Epithelial cell of esophagus (primary cell): ENCODE measurements around the gene MRPS18C.
"Not testable (repeated sequence)": the region's sequence is repeated elsewhere in the genome, so short reads cannot be mapped to it uniquely, and the experiment has no call there.

Experiments
- DNase-seq: peaks from one replicate; pipeline ENCODE4 v3.0.0; 2010; ENCODE audit warnings: low read depth
- H3K4me3 ChIP-seq: 2 replicates; pipeline ENCODE4 v1.5.1; 2011; ENCODE audit warnings: mild to moderate bottlenecking, low read length, control low read depth
- CTCF ChIP-seq: IDR thresholded peaks from 2 replicates; pipeline ENCODE4 v1.5.1; 2011; ENCODE audit warnings: low read depth, mild to moderate bottlenecking, low read length, control low read depth, inconsistent platforms; ENCODE audit not compliant: insufficient read depth; ENCODE audit errors: missing control alignments

MRPS18C gene

GRCh38 chr4:83473966-83474365, 18.1 kb downstream of the MRPS18C start:
- DNase-seq = no peak
- H3K4me3 ChIP-seq = no peak overlapping the region
- no peak for TF ChIP-seq CTCF

GRCh38 chr4:83484500-83485461, 28.9 kb downstream of the MRPS18C start, which contains the start of gene ABRAXAS1:
Gene ABRAXAS1, minus strand, starts transcription at chr4:83485100. Its CDS starts 28 bp downstream, at chr4:83485072.
- peak; percentile 93 for DNase-seq
- no peak for TF ChIP-seq CTCF
- peak within 1 kb of the TSS; percentile 87 for H3K4me3 ChIP-seq

- no peak for TF ChIP-seq CTCF
- DNase-seq = no peak
- no peak overlapping the region for H3K4me3 ChIP-seq
Measured at GRCh38 chr4:83486457-83487129, 30.7 kb downstream of the MRPS18C start.

GRCh38 chr4:83489711-83490326, 34.0 kb downstream of the MRPS18C start:
- no peak for TF ChIP-seq CTCF
- no peak overlapping the region for H3K4me3 ChIP-seq
- DNase-seq = no peak

- TF ChIP-seq CTCF = peak; percentile 91
- peak; percentile 46 for DNase-seq
- no peak overlapping the region for H3K4me3 ChIP-seq
Measured at GRCh38 chr4:83490876-83491450, 35.1 kb downstream of the MRPS18C start.

- not testable (repeated sequence) for DNase-seq
Measured at GRCh38 chr4:83496085-83496917, 40.4 kb downstream of the MRPS18C start.

More at GRCh38 chr4:83496085-83496917, 40.4 kb downstream of the MRPS18C start:
- not testable (repeated sequence) for H3K4me3 ChIP-seq
